VCaP (cell line): ENCODE measurements around the gene KRTAP12-4.

Experiments
- H3K27ac ChIP-seq: fragments of 450-650 bp; 2 replicates; pipeline ENCODE4 v1.5.1; 2017
- TF ChIP-seq, protein P1 (sequence below): fragments of 450-650 bp; conservative IDR thresholded peaks from 2 replicates; pipeline ENCODE4 v1.5.1; 2017; ENCODE audit warnings: mild to moderate bottlenecking, moderate library complexity

The KRTAP12-4 gene

DNA sequence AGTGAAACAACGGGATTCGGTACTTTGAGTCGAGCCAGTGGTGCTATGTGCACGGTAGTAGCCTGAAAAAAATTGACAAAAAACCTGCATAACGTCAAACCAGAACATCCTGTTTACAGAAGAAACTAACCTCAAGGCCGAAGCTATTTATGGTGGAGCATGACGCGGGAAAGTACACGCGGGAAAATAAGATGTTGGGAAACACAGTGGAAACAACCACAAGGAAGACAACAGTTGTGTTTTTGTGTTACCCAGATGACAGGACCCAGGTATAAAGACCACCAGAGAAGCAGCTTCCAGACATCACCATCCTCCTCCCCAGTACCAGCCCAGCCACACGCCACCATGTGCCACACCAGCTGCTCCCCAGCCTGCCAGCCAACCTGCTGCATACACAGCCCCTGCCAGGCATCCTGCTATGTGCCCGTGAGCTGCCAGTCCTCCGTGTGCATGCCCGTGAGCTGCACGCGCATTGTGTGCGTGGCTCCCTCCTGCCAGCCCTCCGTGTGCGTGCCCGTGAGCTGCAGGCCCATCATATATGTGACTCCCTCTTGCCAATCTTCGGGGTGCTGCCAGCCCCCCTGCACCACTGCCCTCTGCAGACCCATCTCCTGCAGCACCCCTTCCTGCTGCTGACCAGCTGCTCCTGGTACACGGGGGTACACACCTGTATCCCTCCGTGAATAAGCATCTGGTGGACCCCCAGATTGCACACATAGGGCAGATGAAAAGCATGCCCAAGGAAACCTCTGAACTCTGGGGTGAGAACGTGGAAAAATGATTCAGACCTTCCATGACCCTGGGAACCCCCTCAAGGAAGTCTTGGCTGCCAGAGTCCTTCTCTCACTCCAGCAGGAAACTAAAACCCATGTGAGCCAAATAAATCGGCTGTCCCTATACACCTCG lies 3.4 kb upstream of the KRTAP12-4 start, which contains the start of gene KRTAP12-3:
TSS of gene KRTAP12-3 (plus strand) at position 298 of the 906 bp plus-strand sequence. CDS start at position 346, 48 bp downstream.
- TF ChIP-seq, protein P1, sequence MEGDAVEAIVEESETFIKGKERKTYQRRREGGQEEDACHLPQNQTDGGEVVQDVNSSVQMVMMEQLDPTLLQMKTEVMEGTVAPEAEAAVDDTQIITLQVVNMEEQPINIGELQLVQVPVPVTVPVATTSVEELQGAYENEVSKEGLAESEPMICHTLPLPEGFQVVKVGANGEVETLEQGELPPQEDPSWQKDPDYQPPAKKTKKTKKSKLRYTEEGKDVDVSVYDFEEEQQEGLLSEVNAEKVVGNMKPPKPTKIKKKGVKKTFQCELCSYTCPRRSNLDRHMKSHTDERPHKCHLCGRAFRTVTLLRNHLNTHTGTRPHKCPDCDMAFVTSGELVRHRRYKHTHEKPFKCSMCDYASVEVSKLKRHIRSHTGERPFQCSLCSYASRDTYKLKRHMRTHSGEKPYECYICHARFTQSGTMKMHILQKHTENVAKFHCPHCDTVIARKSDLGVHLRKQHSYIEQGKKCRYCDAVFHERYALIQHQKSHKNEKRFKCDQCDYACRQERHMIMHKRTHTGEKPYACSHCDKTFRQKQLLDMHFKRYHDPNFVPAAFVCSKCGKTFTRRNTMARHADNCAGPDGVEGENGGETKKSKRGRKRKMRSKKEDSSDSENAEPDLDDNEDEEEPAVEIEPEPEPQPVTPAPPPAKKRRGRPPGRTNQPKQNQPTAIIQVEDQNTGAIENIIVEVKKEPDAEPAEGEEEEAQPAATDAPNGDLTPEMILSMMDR, result no peak
- no peak within 1 kb of the TSS for H3K27ac ChIP-seq

DNA sequence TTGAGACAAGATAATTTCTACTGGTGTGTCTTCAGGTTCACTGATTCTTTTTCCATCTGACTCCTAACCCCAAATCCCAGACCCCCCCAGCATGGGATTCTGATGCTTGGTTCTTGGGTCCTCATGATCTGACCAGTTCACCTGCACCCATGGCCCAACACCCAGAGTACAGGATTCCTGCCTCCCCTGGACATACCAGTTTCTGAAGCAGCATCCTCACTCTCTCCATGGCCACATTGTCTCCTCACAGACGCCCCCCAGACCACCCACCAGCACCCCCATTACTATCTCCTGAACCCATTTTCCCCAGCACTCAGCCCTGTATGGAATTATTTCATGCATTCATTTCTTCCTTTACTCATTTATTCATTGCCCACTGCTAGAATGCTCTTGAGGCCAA lies 2.4 kb upstream of the KRTAP12-4 start:
- no peak overlapping the region for H3K27ac ChIP-seq
- TF ChIP-seq, protein P1, result no peak

DNA sequence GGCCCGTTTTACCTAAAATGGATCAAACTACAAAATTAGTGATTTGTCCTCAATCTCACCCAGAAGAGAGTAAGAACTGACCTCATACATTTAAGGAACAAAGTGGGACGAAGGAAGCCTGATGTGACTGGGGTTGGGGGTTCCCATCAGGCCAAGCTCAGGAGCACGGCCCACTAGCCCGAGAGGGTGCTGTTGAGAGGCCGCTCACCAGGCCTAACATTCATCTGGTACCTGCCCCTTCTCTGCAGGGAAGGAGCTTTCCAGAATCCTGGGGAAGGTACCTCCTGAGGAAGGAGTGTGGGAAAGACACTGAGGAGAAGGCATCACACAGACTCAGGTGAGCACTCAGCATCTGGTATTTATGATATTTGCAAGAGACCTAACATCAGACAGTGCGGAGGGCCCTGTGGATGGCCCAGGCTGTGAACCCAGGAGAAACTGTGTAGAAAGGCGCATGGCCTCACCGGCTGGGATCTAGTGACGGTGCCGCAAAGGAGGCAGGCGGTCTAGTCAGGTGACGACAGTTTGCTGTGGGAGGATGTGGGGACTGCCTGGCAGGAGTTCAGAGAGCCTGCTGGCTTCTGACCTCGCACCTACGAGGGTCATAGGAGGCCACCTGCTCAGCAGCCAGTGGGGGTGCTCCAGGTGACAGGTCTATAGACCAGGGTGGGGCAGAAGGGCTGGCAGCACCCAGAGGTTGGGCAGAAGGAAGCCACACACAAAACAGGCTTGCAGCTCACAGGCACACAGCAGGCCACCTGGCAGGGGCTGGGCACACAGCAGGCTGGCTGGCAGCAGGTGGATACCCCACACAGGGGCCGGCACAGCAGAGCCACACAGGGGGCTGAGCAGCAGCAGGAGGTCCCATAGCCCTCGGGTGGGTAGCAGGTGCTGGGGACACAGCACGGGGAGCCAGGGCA lies 543 bp downstream of the KRTAP12-4 start:
- no peak overlapping the region for H3K27ac ChIP-seq
- TF ChIP-seq, protein P1, result no peak

DNA sequence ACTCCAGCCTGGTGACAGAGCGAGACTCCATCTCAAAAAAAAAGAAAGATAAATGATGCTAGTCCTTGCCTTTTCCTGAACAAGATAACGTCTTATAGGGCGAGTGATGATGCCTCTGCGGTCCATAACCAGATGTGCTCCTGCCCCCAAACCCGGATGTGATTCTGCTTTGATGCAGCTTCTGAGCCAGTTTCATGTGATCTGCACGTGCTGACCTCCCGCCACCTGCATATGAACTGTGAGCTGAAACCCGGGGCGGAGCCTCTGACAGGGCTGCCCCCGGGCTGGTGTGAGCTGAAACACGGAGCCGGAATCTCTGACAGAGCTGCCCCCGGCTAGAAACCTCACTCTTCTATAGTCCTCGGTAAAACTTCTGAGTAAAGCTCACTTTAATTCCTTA lies 1.3 kb downstream of the KRTAP12-4 start:
- TF ChIP-seq, protein P1, result no peak
- no peak overlapping the region for H3K27ac ChIP-seq

DNA sequence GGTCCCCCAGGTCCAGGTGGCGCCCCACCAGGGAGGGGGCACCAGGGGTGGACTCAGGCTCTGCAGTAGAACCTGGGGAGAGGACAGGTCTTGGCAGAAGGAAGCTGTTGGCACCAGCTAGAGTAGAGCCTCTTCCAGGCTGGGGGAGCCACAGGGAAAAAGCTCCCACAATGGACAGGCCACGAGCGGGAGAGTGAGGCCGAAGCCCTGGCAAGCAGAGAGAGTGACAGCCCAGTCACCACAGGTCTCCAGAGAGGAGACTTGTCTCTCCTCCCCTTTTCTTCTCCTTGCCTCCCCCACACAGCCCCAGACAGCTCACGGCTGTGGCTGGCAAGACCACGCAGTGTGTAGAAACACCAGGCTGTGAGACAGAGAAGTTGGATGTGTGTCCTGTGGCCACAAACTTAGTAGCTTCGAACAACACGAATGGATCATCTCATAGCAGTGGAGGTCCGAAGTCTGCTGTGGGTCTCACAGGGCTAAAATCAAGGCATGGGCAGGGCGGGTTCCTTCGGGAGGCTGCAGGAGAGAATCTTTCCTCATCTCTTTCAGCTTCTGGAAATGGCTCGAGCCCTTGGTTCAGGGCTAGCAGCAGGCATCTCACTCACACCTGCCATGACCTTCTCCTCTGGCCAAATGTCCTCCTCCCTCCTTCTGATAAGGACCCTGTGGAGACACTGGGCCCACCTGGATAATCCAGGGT lies 3.3 kb downstream of the KRTAP12-4 start:
- TF ChIP-seq, protein P1, result no peak
- H3K27ac ChIP-seq, result no peak overlapping the region

DNA sequence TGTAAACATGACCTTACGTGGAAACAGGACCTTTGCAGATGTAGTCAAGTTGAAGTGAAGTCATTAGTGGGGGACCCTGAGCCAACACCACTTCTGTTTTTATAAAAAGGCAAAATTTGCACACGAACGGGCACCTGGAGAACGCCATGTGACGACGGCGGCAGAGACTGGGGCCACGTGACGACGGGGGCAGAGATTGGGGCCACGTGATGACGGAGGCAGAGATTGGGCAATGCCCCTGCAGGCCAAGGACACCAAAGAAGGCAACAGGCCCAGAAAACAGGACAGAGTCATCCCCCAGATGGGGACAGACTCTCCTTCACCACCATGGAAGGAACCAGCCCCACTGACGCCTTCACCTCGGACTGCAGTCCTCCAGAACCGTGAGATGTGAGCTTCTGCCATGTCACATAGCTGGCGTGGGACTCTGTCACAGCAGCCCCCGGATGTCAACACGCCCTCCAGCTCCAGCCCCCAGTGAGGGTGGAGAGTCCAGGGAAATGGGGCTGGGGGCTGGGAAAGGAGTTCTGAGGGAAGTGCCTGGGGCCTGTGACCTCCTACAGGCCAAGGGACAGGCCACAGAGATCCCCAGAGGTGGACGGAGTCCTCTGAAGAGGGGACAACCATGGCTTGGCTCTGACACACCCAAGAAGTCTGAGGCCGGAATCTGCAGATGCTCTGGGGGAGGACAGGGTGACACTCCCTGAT lies 4.0 kb downstream of the KRTAP12-4 start:
- TF ChIP-seq, protein P1, result no peak
- H3K27ac ChIP-seq, result no peak overlapping the region
